Osteoblast (primary cell): ENCODE data around the gene SRGAP2C. TPM values are rescaled to one million over a fixed set of nuclear protein-coding genes. Genes with fewer than 3 reads are reported as not detected.
"Not testable (repeated sequence)": the region's sequence is repeated elsewhere in the genome, so short reads cannot be mapped to it uniquely, and the experiment has no call there.

ENCODE experiments used
- DNase-seq: peaks from one replicate; pipeline ENCODE4 v3.0.0; 2011; ENCODE audit warnings: low spot score, mixed read lengths; ENCODE audit not compliant: insufficient read length; ENCODE audit errors: missing footprints
- H2AFZ ChIP-seq: 2 replicates; pipeline ENCODE4 v1.6.0; 2011; ENCODE audit warnings: mild to moderate bottlenecking, low read length
- H3K27ac ChIP-seq: 2 replicates; pipeline ENCODE4 v1.5.1; 2011; ENCODE audit warnings: mild to moderate bottlenecking, low read depth, low read length, moderate library complexity
- H3K27me3 ChIP-seq: 2 replicates; pipeline ENCODE4 v1.6.0; 2012; ENCODE audit warnings: mild to moderate bottlenecking, control low read depth, inconsistent platforms, low read length, moderate library complexity; ENCODE audit not compliant: insufficient read depth
- H3K36me3 ChIP-seq: 2 replicates; pipeline ENCODE4 v1.5.1; 2011; ENCODE audit warnings: mild to moderate bottlenecking, low read length, control low read depth, moderate library complexity; ENCODE audit not compliant: insufficient read depth
- H3K4me1 ChIP-seq: 2 replicates; pipeline ENCODE4 v1.5.1; 2011; ENCODE audit warnings: mild to moderate bottlenecking, low read length, control low read depth, moderate library complexity; ENCODE audit not compliant: insufficient read depth
- H3K4me2 ChIP-seq: 2 replicates; pipeline ENCODE4 v1.6.0; 2011; ENCODE audit warnings: mild to moderate bottlenecking, low read length; ENCODE audit not compliant: insufficient read depth
- H3K4me3 ChIP-seq: fragments of 200-600 bp; sonication (generic); 3 replicates; pipeline ENCODE4 v1.5.1; 2012; ENCODE audit warnings: mild to moderate bottlenecking, low read length, inconsistent platforms; ENCODE audit not compliant: insufficient read depth
- H3K79me2 ChIP-seq: 2 replicates; pipeline ENCODE4 v1.6.0; 2012; ENCODE audit warnings: mild to moderate bottlenecking, low read length, control low read depth, inconsistent platforms; ENCODE audit not compliant: insufficient read depth
- H3K9me3 ChIP-seq: 2 replicates; pipeline ENCODE4 v1.5.1; 2011; ENCODE audit warnings: low read depth, low read length, control low read depth
- H4K20me1 ChIP-seq: 2 replicates; pipeline ENCODE4 v1.6.0; 2012; ENCODE audit warnings: mild to moderate bottlenecking, low read length, control low read depth; ENCODE audit not compliant: insufficient read depth
- total RNA-seq: library from RNA; depleted of rRNA; stranded (reverse); fragments of >200 nt; gene quantifications from 2 replicates; pipeline ENCODE4 v1.2.3, GENCODE V29; 2012

SRGAP2C gene
- total RNA-seq, 1 donor: 36.9 TPM

DNA sequence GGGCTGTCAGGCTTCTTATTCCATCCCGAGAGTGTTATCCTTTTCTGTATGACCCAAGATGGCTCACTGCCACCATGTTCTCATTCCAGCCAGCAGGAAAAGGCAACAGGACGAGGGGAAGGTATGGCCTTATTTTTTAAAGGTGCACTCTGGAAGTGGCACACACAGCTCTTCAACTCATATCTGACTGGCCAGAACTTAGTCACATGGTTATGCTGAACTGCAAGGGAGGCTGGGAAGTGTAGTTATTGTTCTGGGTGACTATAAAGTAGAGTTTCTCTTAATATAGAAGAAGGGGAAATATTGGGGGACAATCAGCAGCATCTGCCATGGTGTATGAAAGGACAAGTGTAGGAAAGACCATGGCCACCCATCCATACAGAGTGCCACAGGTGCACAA lies 107.8 kb downstream of the SRGAP2C start:
- H3K27ac ChIP-seq, H4K20me1 ChIP-seq, H2AFZ ChIP-seq, H3K9me3 ChIP-seq, H3K36me3 ChIP-seq, H3K4me2 ChIP-seq, H3K4me1 ChIP-seq, H3K27me3 ChIP-seq, H3K4me3 ChIP-seq, H3K79me2 ChIP-seq, DNase-seq: not testable (repeated sequence)

DNA sequence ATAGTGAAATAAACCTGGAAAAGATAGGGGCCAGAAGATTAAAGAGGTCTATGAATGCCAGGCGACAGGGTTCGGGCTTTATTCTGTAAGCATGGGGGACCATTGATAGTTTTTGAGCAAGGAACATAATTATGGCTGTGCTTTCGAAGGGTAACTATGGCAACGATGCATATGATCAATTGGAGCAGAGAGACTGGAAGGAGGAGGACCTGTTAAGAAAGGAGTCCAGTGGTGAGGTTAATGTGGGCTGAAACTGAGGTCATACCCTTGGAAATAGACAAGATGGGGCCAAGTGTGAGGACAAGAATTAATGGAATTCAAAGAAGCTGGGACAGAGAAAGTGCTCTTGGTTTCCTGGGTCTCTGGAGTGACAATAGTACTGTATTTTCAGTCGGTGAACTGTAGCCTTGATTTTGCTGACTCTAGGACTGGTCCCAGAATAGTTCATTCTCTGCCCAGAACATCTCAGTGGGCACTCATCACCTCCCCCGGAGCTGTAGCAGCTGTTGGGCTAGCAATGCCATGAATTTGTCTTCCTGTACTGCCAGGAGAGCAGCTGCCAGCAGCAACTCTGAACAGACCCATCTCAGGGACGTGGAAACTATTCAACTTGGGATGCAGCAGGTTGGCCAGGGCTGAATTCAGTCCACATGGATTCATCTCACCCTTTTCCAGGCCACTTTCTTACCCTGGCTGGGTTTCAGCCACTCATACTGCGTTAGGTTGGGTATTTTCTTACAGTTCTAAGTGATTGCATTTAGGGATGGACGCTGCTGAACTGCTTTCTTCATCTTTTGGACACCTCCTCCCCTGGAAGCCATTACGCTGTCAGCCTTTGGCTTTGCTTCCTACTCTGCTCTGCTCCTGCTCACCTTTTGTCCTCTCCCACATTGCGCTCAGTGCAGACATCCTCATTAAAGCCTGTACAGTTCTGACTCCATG lies 108.8 kb downstream of the SRGAP2C start:
- not testable (repeated sequence) for H3K4me3 ChIP-seq, H3K4me1 ChIP-seq, H3K27me3 ChIP-seq, H2AFZ ChIP-seq, H3K27ac ChIP-seq, H3K79me2 ChIP-seq, H3K4me2 ChIP-seq, DNase-seq, H3K9me3 ChIP-seq, H4K20me1 ChIP-seq, H3K36me3 ChIP-seq

DNA sequence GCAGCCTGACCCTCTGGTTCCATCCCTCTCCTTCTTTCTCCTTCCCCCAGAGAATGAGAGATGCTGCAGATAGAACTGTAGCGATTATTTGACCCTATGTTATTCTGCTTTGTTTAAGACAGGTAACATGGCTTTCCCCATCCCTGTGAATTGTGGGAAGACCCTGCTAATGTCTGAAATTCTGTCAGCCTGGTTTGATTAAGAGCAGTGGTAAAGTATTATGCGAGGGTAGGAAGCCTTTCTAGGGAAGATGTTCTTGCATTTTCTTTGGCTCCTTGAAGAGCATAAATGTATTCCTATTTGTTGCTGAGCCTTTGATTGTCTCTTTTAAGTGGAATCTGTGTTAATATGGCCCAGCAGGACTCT lies 109.4 kb downstream of the SRGAP2C start:
- not testable (repeated sequence) for H3K36me3 ChIP-seq, H3K9me3 ChIP-seq, H3K79me2 ChIP-seq, H4K20me1 ChIP-seq, H3K4me2 ChIP-seq, H2AFZ ChIP-seq, H3K4me3 ChIP-seq, H3K27me3 ChIP-seq, H3K27ac ChIP-seq, H3K4me1 ChIP-seq, DNase-seq

DNA sequence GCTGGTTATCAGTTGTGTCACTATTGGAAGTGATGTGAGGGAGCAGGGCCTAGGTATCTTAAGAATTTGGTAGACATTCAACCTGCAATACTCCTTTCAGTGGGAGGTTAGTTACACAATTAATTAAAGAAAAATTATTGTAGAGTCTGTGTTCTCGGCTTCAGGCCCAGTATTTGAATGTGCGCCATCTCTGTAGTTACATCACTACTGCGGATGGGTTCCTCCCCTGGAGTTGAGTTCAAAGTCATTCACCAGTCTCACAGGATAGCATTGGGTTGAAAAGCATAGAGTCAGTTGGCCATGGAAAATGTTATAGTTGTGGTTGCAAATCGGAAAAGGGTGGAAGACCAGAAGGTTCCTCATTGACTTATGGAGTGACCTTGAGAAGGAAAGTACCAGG lies 111.8 kb downstream of the SRGAP2C start:
- not testable (repeated sequence) for H4K20me1 ChIP-seq, H3K4me3 ChIP-seq

DNA sequence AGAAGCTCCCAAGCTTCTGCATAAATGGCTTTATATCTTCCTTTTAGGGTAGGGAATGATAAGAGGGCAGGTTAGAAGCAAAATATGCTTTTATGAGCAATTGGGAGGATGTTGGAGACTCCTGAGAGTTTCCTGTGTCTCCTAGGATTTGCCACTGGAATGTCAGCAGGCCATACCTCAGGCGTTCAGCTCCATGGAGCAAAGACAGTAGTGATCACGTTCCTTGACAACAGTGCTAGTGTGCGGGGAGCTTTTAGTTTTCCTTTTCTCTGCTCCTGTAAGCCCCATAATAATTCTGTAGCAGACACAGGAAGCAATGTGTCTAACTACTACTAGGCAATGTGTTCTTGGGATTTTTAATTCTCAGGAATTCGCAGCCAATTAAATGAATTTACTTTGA lies 113.8 kb downstream of the SRGAP2C start:
- not testable (repeated sequence) for H3K4me3 ChIP-seq, H3K27me3 ChIP-seq, H3K79me2 ChIP-seq, H3K36me3 ChIP-seq, H3K9me3 ChIP-seq, H2AFZ ChIP-seq, H3K4me1 ChIP-seq, DNase-seq, H3K4me2 ChIP-seq, H4K20me1 ChIP-seq, H3K27ac ChIP-seq

More for the DNA sequence above, 111.8 kb downstream of the SRGAP2C start:
- not testable (repeated sequence) for H3K27ac ChIP-seq, H2AFZ ChIP-seq, H3K36me3 ChIP-seq, DNase-seq, H3K9me3 ChIP-seq, H3K4me1 ChIP-seq, H3K79me2 ChIP-seq, H3K27me3 ChIP-seq, H3K4me2 ChIP-seq

DNA sequence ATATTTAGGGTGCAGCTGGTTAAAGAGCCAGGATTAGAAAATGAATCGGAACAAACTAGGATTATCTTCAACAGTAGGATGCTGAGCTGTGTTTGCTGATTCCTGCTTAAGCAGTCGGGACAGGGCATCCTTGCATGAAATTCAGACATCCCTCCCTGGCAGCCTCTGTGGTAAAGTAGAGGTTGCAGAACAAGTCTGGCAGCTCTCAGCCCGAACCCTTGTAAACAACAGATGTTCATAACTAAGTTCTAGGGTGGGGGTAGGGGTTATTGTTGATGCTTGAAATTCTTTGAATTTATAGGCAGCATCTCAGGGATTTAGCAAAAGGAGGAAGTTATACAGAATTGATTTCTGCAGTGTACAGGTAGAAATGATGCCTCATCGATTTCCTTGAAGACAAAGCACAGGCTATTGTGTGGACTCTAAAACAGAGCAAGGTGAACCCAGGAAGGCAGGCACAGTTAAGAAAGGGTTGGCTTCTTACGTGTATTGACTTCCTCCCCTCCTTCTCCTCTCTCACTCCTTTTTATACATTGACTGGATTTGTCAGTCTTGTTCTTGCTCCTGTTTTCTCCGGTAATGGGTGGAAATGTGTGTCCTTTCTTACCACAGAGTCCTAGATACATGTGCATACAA lies 114.9 kb downstream of the SRGAP2C start:
- not testable (repeated sequence) for H3K4me1 ChIP-seq, H3K4me2 ChIP-seq, H2AFZ ChIP-seq, H3K27ac ChIP-seq, H3K27me3 ChIP-seq, H3K4me3 ChIP-seq, H3K36me3 ChIP-seq, H3K9me3 ChIP-seq, H4K20me1 ChIP-seq, DNase-seq, H3K79me2 ChIP-seq

DNA sequence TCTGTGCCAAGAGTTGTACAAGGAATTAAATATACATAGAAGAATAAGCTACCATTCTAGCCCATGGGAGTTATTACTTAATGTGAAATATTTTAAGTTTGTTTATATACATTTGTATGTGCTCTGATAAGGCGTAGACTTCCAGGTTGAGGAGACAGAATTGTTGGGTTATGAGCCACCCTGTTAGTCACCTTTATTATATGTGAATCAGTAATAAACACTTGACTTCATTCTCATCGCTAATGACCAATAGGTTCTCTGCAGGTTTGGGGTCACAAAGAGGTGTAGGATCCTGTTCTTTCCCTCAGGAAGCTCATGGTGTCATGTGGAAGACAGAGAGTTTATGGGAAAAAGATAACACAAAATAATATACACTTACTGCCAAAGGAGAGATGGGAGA lies 117.1 kb downstream of the SRGAP2C start:
- DNase-seq: not testable (repeated sequence)

DNA sequence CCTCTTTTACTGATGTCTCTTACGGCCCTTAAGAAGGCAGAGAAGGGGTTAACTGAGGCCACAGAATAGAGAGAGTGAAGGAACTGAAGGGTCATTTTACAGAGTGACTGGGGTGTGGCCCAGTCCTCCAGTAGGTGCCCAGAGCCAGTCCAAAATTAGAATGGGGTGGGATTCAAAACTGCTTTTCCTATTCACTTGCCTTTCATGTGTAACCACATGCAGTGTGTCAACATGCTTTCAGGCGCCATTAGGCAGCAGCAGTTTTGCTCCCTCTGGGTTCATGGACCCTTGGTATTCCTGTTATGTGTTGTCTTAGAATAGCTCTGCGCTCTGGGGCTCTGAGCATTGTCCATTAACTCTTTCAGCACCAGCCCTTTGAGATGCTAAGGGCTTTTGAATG lies 123.0 kb downstream of the SRGAP2C start:
- not testable (repeated sequence) for H3K9me3 ChIP-seq, H3K27me3 ChIP-seq, H4K20me1 ChIP-seq, H2AFZ ChIP-seq, H3K79me2 ChIP-seq, DNase-seq, H3K27ac ChIP-seq, H3K4me3 ChIP-seq, H3K4me1 ChIP-seq, H3K4me2 ChIP-seq, H3K36me3 ChIP-seq

More for the DNA sequence above, 117.1 kb downstream of the SRGAP2C start:
- not testable (repeated sequence) for H4K20me1 ChIP-seq, H3K79me2 ChIP-seq, H3K27me3 ChIP-seq, H2AFZ ChIP-seq, H3K9me3 ChIP-seq, H3K4me1 ChIP-seq, H3K27ac ChIP-seq, H3K4me3 ChIP-seq, H3K4me2 ChIP-seq, H3K36me3 ChIP-seq

DNA sequence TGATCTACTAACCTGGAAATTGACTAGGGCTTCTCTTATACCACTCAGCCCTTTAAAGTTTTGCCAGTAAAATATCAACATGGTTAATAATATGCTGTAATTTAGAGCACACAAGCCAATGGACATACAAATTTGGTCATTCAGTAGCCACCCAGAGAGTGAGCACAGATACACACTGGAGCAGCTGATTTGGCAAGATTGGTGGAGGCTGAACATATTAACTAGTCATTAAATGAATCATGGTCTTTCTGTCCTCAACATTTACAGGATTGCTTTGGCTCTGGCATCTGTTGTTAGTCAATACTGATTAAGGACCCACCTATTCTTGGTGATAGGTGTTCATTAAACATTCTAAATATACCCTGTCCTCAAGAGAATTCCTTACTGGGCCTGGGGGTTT lies 130.7 kb downstream of the SRGAP2C start:
- not testable (repeated sequence) for DNase-seq, H3K4me2 ChIP-seq, H2AFZ ChIP-seq, H4K20me1 ChIP-seq, H3K4me1 ChIP-seq, H3K27me3 ChIP-seq, H3K36me3 ChIP-seq, H3K79me2 ChIP-seq, H3K9me3 ChIP-seq, H3K4me3 ChIP-seq, H3K27ac ChIP-seq
